GM19043 (cell line): Measurements from ENCODE around the gene TAB3.

Experiments
- ATAC-seq: cut with Tn5 transposase; IDR thresholded peaks from one replicate; pipeline ENCODE4 v1.9.1; 2021; ENCODE audit warnings: low read depth; ENCODE audit not compliant: unreplicated experiment

Gene TAB3

DNA sequence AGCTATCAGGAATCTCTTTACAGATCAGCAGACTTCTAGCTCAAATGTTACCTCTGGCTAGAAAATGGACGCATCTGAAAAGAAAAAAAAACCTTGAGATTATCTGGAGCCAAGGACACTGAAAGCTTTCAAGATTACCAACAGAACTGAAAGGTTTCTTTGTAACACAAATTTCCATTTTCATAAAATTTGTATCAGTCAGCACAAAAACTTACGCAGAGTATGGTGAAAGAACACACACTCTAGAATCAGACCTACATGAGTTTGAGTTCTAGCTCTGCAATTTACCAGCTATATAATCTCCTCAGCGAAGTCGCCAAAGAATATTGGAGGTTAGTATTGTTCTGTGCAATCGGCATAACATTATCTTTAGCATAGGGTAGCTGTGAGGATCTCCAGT is 1.8 kb downstream of the TAB3 start:
- ATAC-seq = no peak

DNA sequence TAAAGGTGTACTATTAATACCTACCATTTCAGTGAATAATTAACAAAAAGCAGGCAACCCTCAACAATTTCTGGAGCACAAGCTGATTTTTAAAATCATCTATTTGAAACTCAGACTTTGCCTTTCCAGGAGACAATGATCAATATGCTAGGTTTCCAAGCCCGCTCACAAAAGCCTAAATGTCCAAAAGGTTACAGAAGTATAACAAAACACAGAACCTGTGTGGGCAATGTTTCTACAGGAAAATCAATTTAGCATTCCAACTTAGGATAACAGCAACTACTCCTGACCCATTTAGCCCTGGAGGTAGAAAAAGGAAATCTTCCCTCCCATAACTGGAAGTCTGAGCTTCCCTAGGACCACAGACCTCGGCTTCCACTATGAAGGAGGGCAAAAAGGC is 3.9 kb downstream of the TAB3 start:
- ATAC-seq = no peak

- no peak for ATAC-seq
Observed at GRCh38 chrX:30883138-30883537, 5.9 kb downstream of the TAB3 start.

GRCh38 chrX:30881797-30882196 is 7.3 kb downstream of the TAB3 start:
- ATAC-seq = no peak

GRCh38 chrX:30881390-30881789 is 7.7 kb downstream of the TAB3 start:
- ATAC-seq = no peak

GRCh38 chrX:30880058-30880457 is 9.0 kb downstream of the TAB3 start:
- no peak for ATAC-seq

GRCh38 chrX:30876367-30876766 is 12.7 kb downstream of the TAB3 start:
- ATAC-seq = no peak

DNA sequence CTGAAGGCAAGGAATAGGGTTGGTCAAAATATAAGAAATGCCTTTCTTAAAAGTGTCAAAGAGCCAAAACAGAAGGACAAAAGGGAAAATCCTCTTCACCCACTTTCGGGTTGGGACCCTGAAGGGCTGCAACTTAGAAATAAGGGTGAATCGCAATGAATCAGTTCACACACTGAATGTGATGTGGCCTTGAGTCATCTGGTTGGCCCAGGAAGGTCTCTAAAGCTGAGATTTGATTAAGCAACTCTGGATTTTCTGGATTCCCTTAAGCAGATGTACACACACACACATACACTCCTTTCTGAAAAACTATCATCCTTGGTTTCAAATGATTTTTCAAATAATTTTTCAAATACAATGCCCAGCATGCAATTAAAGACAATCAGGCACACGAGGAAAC is 13.1 kb downstream of the TAB3 start:
- no peak for ATAC-seq

GRCh38 chrX:30874851-30875250 is 14.2 kb downstream of the TAB3 start:
- no peak for ATAC-seq

- no peak for ATAC-seq
Observed at GRCh38 chrX:30870572-30870971, 18.5 kb downstream of the TAB3 start.

- no peak for ATAC-seq
Observed at GRCh38 chrX:30865612-30866011, 23.4 kb downstream of the TAB3 start.

DNA sequence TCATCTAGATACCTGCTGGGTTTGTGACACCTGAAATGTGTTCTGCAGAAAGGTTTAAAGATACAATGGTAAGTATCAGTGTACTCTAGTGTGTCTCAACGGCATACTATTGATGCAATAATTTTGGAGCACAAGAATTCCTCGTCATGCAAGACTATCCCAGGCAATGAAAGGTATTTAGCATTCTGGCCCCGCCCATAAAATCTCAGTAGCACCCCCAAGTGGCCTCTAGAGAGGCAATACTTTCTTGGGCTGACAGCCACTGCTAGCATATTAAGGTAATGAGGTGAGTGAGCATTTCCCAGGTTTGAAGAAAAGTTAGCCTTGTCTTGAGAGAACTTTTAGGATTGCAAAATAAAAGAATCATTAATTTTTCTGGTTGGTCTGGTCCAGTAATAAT is 24.0 kb downstream of the TAB3 start:
- ATAC-seq = no peak

GRCh38 chrX:30864383-30864785 is 24.7 kb downstream of the TAB3 start:
- no peak for ATAC-seq

DNA sequence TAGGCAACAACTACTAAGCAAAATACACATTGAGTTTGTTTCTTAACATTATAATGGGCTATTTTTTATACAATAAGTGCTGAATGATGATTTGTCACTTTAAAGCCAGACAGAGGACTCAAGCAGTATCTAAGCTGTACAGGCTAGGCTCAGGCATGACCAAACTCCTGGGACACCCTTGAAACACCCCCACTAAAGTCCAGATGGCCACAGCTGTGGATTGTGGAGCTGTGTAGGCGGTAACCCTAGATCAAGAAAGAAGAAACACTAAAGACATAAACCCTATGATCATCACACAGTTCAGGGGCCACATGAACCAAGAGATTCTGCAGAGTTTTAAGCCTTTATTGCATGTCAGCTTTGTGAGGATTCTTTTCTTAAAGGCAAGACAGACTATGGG is 25.1 kb downstream of the TAB3 start:
- no peak for ATAC-seq

DNA sequence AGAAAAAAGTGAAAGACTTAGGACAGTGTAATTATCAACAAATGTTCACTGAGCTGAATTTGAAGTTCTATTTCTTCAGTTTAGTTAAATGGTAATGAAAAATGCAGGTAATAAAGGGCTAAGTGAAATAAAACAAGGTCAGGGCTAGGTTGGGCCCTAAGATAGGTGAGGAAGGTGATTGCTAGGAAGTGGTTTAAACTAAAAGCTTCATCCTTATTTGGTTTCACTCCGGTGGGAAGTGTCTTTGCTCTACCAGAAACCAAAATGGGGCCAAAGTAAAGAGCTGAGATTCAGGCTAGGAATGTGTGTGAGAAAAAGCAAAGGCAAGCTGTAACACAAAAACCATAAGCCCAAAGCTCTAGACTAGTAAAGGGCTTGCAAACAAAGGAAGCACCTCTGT is 31.0 kb downstream of the TAB3 start:
- no peak for ATAC-seq

DNA sequence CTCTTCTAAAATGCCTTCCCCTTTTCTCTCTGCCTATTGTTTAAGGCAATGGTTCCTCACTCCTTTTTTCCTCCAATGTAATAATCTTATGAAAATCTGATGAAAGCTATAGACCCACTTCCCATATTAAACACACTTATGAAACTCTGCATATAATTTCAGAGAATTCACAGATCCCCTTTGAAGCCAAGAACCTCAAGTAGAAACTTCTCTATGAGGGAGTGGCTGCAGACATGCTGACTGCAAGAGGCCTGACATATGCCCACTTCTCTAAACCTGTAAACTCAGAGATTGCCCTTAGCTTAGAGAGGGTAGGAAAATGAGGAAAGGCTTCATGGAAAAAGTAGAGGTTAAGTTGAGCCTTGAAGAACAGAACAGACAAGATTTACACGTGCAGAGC is 37.6 kb downstream of the TAB3 start:
- no peak for ATAC-seq

DNA sequence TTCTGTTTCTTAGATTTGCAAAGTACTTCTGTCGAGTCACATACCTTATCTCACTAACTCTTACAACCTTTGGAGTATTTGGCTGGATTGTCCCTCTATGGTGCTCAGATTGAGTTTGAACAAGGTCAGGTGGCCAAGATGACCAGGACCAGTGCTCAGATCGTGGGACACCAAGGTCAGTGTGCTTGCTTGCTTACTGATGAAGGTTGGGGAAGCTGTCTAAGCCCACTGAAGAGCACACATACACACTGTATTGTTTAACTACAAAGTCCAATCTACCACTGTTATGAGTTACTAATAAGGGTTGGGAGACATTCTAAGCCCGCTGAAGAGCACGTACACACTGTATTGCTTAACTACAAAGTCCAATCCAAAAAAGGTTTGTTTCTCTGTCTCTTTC is 53.7 kb downstream of the TAB3 start:
- no peak for ATAC-seq

DNA sequence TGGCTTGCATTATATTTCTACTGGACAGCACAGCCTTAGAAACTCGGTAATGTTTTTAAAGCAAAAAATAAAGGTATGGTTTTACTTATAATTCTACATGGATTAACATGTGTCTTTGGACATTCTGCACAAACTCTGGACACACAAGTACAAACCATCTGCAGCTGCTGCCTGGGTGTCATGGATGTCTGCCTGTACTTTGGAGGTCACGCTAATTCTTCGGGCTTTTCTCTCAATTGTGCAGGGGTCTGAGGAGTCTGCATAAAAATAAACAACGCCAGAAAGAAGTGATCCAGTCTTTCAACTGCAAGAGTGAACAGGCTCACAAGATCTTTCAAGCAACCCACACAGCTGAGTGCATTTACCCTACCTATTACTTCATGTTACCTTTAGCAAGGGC is 55.2 kb downstream of the TAB3 start:
- no peak for ATAC-seq

DNA sequence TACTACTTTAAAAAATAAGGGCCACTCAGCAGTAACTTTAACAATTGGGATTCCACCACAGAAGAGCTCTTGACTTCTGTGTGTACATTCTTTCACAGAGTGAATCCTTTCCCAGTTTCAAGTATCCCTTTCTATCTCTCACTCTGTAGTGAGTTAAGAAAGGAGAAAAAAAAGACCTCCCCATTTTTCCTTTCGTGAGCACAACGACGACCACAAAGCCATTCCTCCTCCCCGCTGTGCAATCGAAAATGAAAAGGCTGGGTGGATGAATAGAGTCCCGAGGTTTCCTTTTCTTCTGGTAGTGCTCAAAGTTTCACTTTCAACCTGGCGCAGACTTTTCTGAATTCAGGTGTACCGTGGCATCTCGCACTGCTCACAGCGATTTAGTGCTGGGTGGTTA is 58.0 kb downstream of the TAB3 start:
- peak; percentile 83 for ATAC-seq

GRCh38 chrX:30830326-30830943 is 58.6 kb downstream of the TAB3 start:
- ATAC-seq = no peak

DNA sequence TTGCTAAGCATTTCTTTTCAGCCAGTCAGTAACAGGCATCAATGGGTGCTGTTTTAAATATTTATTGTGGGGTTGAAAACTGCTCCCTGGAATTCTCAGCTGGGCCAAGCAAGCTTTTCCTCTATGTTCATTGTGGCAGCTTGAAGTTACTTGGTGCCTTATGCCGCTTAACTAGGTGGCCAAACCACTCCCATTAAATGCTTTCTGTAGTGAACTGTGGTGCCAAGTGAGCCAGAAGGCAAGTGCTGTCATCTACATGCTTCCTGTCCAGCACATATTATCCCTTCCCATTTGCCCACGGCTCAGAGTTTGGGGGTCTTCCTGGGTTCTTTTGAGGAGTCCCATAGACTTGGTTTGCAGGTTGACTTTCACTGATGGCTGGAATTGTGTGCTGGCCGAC is 64.8 kb downstream of the TAB3 start:
- no peak for ATAC-seq

DNA sequence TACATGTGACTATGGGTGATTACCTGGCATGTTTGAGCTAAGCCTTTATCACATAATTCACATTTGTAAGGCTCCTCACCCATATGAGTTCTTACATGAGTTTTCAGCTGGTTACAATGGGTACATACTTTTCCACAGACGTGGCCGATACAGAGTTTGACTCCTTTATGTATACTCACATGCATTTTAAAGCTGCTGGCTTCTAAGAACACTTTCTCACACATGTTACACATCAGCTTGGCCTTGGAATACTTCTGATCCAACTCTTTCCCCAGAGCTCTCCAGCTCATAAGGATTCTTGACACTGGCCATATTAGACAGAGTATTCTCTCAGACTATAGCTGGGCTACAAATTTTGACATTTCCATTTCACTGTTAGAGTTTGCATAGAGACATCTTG is 66.3 kb downstream of the TAB3 start:
- no peak for ATAC-seq

DNA sequence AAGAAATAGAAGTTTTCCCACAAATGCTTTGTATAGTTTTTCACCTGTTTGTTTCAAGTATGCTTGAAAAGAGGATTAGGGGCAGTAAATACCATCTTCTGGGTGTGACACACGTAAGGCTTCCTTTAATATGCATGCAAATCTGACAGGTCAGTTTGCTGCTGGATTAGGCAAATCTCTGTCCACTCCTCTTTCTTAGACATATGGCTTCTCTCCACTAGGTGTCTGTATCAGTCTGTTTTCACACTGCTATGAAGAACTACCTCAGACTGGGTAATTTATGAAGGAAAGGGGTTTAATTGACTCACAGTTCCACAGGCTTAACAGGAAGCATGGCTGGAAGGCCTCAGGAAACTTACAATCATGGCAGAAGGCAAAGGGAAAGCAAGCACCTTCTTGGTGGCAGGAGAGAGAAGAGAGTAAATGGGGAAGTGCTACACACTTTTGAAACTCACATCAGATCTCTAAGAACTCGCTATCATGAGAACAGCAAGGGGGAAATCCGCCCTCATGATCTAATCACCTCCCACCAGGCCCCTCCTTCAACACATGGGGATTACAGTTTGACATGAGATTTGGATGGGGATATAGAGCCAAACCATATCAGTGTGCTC is 66.9 kb downstream of the TAB3 start:
- ATAC-seq = peak; percentile 78
